Measurements from ENCODE around the gene CDC45.
"Not testable (repeated sequence)": the region's sequence is repeated elsewhere in the genome, so short reads cannot be mapped to it uniquely, and the experiment has no call there.

- TF ChIP-seq CTCF, POLR2A (IDR thresholded peaks at IDR 0.05): not testable (repeated sequence)
These were observed 68.7 kb downstream of the CDC45 start for GRCh38 chr22:19548427-19548826.

All from testis (tissue), 2 donors.